H1 (cell line): Measurements from ENCODE around the gene CYP1A1. TPM values are rescaled to one million over a fixed set of nuclear protein-coding genes. Genes with fewer than 3 reads are reported as not detected.

ENCODE experiments used
- ASH2L ChIP-seq: fragments of 200-600, 300-600 bp; sonication (generic); IDR thresholded peaks from one replicate; pipeline ENCODE4 v1.7.1; 2017; ENCODE audit warnings: low read length
- CREB1 ChIP-seq: IDR thresholded peaks from 2 replicates; pipeline ENCODE4 v1.6.1; 2012; ENCODE audit warnings: inconsistent platforms
- MAFK ChIP-seq: IDR thresholded peaks from 2 replicates; pipeline ENCODE4 v1.6.1; 2012; ENCODE audit warnings: low read depth, mild to moderate bottlenecking, improper control_type of control experiment, low read length
- SAP30 ChIP-seq: fragments of 300-600 bp; sonication (generic); IDR thresholded peaks from 2 replicates; pipeline ENCODE4 v1.7.1; 2012; ENCODE audit warnings: low read length, moderate library complexity, mild to moderate bottlenecking, inconsistent platforms; ENCODE audit not compliant: insufficient read depth, insufficient replicate concordance
- polyA plus RNA-seq, 7 experiments: library from polyadenylated mRNA; depleted of rRNA in 3 of 7; stranded (reverse) in 5 of 7; unstranded in 2 of 7; fragments of >200 nt in 5 of 7; fragments of 200-250 nt in 2 of 7; gene quantifications; 1 replicate in 5 of 7; 2 replicates in 1 of 7; 4 replicates in 1 of 7; pipeline versions ENCODE4 v1.2.1 to v1.2.3, GENCODE V29; 2011 to 2013; ENCODE audit warnings: missing spikeins in 2 of 7, mixed read lengths in 2 of 7
- total RNA-seq: library from RNA; stranded (reverse); fragmentation: NEBNext Ultra II Directional; extraction: Animal tissue kit (Norgen Biotek cat#: 25700); gene quantifications from 2 replicates; pipeline ENCODE4 v1.2.1, GENCODE V29; 2021
- TF ChIP-seq, protein P1 (sequence below), 3 experiments: IDR thresholded peaks; 1 replicate in 2 of 3; 2 replicates in 1 of 3; pipeline versions ENCODE4 v1.5.1 to v1.6.1; 2011; ENCODE audit warnings: low read length in 3 of 3, mild to moderate bottlenecking in 3 of 3, inconsistent platforms in 2 of 3, low read depth in 1 of 3, moderate library complexity in 1 of 3; ENCODE audit not compliant: insufficient read depth in 1 of 3; ENCODE audit errors: control extremely low read depth in 1 of 3
- TF ChIP-seq, protein P2 (sequence below): IDR thresholded peaks from 2 replicates; pipeline ENCODE4 v1.6.1; 2012; ENCODE audit warnings: low read length, inconsistent platforms

The CYP1A1 gene
- total and polyA plus RNA-seq, 2 of the 8 experiments (the other 6 are each of a cell fraction or from before 2014, with no cell fraction given), result 0.32 to 0.35 TPM

DNA sequence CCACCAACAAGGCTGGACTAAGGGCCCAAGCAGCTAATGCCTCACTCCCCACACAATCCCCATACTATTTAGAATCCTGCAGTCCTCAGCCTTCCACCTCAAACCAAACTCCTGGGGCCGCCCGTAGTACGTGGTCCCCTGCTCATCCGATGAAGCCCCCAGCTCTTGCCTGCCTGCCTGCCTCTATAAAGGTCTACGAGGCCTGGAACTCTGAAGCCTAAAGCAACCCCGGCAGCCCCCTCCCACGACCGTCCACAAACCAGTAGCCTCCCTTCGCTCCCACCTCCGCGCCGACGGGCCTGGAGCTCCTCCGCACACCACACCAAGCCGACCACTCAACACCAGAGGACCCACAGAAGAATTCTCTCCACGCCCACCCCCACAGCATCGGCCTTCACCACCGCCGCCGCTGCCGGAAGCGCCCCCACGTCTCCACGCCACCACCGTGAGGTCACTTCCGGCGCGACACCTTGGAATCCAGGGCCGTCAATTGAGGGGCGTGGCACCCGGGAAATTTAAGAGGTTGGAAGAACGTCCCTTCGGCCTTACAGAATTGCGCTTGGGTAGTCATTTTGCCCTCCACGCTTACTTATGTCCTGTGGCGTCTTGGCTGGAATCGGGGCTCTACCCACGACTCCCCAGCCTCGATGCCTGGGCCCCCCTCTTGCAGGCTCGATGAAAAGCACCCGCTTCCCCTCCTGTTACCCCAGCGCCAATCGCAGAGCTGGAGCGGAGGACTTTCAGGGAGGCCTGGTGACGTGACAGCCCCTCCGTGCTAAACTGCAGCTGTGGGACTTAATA, 29.5 kb downstream of the CYP1A1 start, which contains the start of gene EDC3 (continued):
- peak; percentile 94 for TF ChIP-seq ASH2L
- TF ChIP-seq, protein P1, sequence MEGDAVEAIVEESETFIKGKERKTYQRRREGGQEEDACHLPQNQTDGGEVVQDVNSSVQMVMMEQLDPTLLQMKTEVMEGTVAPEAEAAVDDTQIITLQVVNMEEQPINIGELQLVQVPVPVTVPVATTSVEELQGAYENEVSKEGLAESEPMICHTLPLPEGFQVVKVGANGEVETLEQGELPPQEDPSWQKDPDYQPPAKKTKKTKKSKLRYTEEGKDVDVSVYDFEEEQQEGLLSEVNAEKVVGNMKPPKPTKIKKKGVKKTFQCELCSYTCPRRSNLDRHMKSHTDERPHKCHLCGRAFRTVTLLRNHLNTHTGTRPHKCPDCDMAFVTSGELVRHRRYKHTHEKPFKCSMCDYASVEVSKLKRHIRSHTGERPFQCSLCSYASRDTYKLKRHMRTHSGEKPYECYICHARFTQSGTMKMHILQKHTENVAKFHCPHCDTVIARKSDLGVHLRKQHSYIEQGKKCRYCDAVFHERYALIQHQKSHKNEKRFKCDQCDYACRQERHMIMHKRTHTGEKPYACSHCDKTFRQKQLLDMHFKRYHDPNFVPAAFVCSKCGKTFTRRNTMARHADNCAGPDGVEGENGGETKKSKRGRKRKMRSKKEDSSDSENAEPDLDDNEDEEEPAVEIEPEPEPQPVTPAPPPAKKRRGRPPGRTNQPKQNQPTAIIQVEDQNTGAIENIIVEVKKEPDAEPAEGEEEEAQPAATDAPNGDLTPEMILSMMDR (IDR thresholded peaks at IDR 0.05; ENCODE audit: control extremely low read depth in 1 of 3, insufficient read depth in 1 of 3, low read depth in 1 of 3, low read length in 3 of 3), result 0 out of 4 replicates have a peak, but pooled peaks of 1 of the 3 experiments have one; percentile 8
- TF ChIP-seq CREB1, result peak; percentile 96
- peak; percentile 98 for TF ChIP-seq SAP30
- no peak for TF ChIP-seq MAFK
- TF ChIP-seq, protein P2, sequence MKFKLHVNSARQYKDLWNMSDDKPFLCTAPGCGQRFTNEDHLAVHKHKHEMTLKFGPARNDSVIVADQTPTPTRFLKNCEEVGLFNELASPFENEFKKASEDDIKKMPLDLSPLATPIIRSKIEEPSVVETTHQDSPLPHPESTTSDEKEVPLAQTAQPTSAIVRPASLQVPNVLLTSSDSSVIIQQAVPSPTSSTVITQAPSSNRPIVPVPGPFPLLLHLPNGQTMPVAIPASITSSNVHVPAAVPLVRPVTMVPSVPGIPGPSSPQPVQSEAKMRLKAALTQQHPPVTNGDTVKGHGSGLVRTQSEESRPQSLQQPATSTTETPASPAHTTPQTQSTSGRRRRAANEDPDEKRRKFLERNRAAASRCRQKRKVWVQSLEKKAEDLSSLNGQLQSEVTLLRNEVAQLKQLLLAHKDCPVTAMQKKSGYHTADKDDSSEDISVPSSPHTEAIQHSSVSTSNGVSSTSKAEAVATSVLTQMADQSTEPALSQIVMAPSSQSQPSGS, result no peak
- TF ChIP-seq, all 59 proteins: peak for 24
